IMR-90 (cell line): ENCODE data around the gene RNF213. TPM values are rescaled to one million over a fixed set of nuclear protein-coding genes. Genes with fewer than 3 reads are reported as not detected.

Experiments used
- ATAC-seq: fragments of 200-7000 bp; cut with Tn5 transposase; 2 replicates; pipeline ENCODE4 v1.9.1; 2020; ENCODE audit warnings: low read depth, mild to moderate bottlenecking, moderate library complexity
- BruUV-seq: library from RNA; stranded (reverse); fragments of 400-500 nt; replicated peaks from 2 replicates; lab custom pipeline; 2021; lab: Mats Ljungman, UMichigan
- CTCF ChIA-PET: fragments of 300-600 bp; formaldehyde crosslinking; extraction: SDS; loops from one replicate; lab custom pipeline; 2021; ENCODE audit warnings: antibody characterized with exemption; lab: Yijun Ruan, JAX
- POLR2A ChIA-PET: fragments of 300-600 bp; sonication (Branson Sonifier 250); formaldehyde crosslinking; loops from one replicate; lab custom pipeline; 2022; ENCODE audit warnings: antibody characterized with exemption; ENCODE audit not compliant: unreplicated experiment; lab: Charles Lee
- DNase-seq: peaks from one replicate; pipeline ENCODE4 v3.0.0; 2013
- H2AFZ ChIP-seq: replicated peaks from 2 replicates; pipeline ENCODE3; 2013; ENCODE audit warnings: low read length, mild to moderate bottlenecking; ENCODE audit not compliant: poor library complexity
- H2AK5ac ChIP-seq: 2 replicates; pipeline ENCODE4 v1.6.1; 2013; ENCODE audit warnings: low read depth, low read length, inconsistent platforms
- H2AK9ac ChIP-seq: replicated peaks from 2 replicates; pipeline ENCODE3; 2013; ENCODE audit warnings: mild to moderate bottlenecking, low read depth, low read length, moderate library complexity; ENCODE audit not compliant: poor library complexity
- H2BK120ac ChIP-seq: 2 replicates; pipeline ENCODE4 v1.6.1; 2013; ENCODE audit warnings: low read depth, low read length, inconsistent platforms
- H2BK15ac ChIP-seq: 3 replicates; pipeline ENCODE4 v1.6.1; 2013; ENCODE audit warnings: low read depth, low read length, inconsistent platforms
- H2BK20ac ChIP-seq: 2 replicates; pipeline ENCODE4 v1.6.1; 2013; ENCODE audit warnings: low read depth, mild to moderate bottlenecking, inconsistent platforms, low read length, moderate library complexity
- H2BK5ac ChIP-seq: 2 replicates; pipeline ENCODE4 v1.6.1; 2013; ENCODE audit warnings: mild to moderate bottlenecking, low read depth, low read length, inconsistent platforms; ENCODE audit not compliant: poor library complexity, severe bottlenecking
- H3K14ac ChIP-seq: replicated peaks from 2 replicates; pipeline ENCODE4 v1.6.1; 2013; ENCODE audit warnings: low read depth, low read length, inconsistent platforms
- H3K18ac ChIP-seq: 2 replicates; pipeline ENCODE4 v1.6.1; 2013; ENCODE audit warnings: low read depth, low read length, control low read depth
- H3K23ac ChIP-seq: 2 replicates; pipeline ENCODE4 v1.6.1; 2013; ENCODE audit warnings: low read depth, low read length, inconsistent platforms
- H3K27ac ChIP-seq: 2 replicates; pipeline ENCODE4 v1.5.1; 2013; ENCODE audit warnings: mild to moderate bottlenecking, control low read depth, low read length; ENCODE audit not compliant: insufficient read depth
- H3K27me3 ChIP-seq: 2 replicates; pipeline ENCODE4 v1.6.1; 2013; ENCODE audit warnings: low read length; ENCODE audit not compliant: control insufficient read depth, insufficient read depth
- H3K36me3 ChIP-seq: 2 replicates; pipeline ENCODE4 v1.6.1; 2013; ENCODE audit warnings: low read length, mixed read lengths; ENCODE audit not compliant: control insufficient read depth, insufficient read depth
- H3K4ac ChIP-seq: 2 replicates; pipeline ENCODE4 v1.6.1; 2013; ENCODE audit warnings: low read depth, low read length, inconsistent platforms
- H3K4me1 ChIP-seq: 2 replicates; pipeline ENCODE4 v1.6.1; 2013; ENCODE audit warnings: low read length, mixed read lengths; ENCODE audit not compliant: control insufficient read depth, insufficient read depth
- H3K4me2 ChIP-seq: 2 replicates; pipeline ENCODE4 v1.6.1; 2013; ENCODE audit warnings: low read depth, mild to moderate bottlenecking, control low read depth, low read length, moderate library complexity
- H3K4me3 ChIP-seq: 2 replicates; pipeline ENCODE4 v1.5.1; 2013; ENCODE audit warnings: low read depth, mild to moderate bottlenecking, control low read depth, low read length, moderate library complexity; ENCODE audit not compliant: insufficient read depth
- H3K56ac ChIP-seq: 2 replicates; pipeline ENCODE4 v1.6.1; 2013; ENCODE audit warnings: low read length, inconsistent platforms; ENCODE audit not compliant: insufficient read depth; ENCODE audit errors: extremely low read depth
- H3K79me1 ChIP-seq, 2 experiments: 2 replicates each; pipeline ENCODE4 v1.6.1; 2013; ENCODE audit warnings: low read length in 2 of 2, inconsistent platforms in 1 of 2, low read depth in 1 of 2
- H3K9ac ChIP-seq: 2 replicates; pipeline ENCODE4 v1.6.1; 2013; ENCODE audit warnings: low read depth, low read length, control low read depth
- H3K9me1 ChIP-seq: 2 replicates; pipeline ENCODE4 v1.6.1; 2013; ENCODE audit warnings: low read length, inconsistent platforms; ENCODE audit not compliant: insufficient read depth
- H3K9me3 ChIP-seq: 2 replicates; pipeline ENCODE4 v1.6.1; 2013; ENCODE audit warnings: low read length; ENCODE audit not compliant: control insufficient read depth, insufficient read depth
- H4K20me1 ChIP-seq: 2 replicates; pipeline ENCODE4 v1.6.1; 2013; ENCODE audit warnings: low read length, inconsistent platforms; ENCODE audit not compliant: insufficient read depth
- H4K5ac ChIP-seq: 2 replicates; pipeline ENCODE4 v1.6.1; 2013; ENCODE audit warnings: mild to moderate bottlenecking, low read depth, low read length, control low read depth
- H4K8ac ChIP-seq, 2 experiments: 2 replicates each; pipeline ENCODE4 v1.6.1; 2013; ENCODE audit warnings: low read depth in 2 of 2, low read length in 2 of 2, control low read depth in 1 of 2, inconsistent platforms in 1 of 2
- H4K91ac ChIP-seq: 2 replicates; pipeline ENCODE4 v1.6.1; 2013; ENCODE audit warnings: low read depth, low read length, inconsistent platforms; ENCODE audit not compliant: insufficient read depth
- BHLHE40 ChIP-seq: fragments of 150-350 bp; IDR thresholded peaks from 2 replicates; pipeline ENCODE4 v1.6.1; 2016; ENCODE audit warnings: mild to moderate bottlenecking, low read depth, low read length
- CHD1 ChIP-seq: IDR thresholded peaks from 2 replicates; pipeline ENCODE4 v1.6.1; 2012; ENCODE audit warnings: low read depth, low read length, improper control_type of control experiment
- CTCF ChIP-seq: conservative IDR thresholded peaks from 2 replicates; pipeline ENCODE4 v1.5.1; 2012; ENCODE audit warnings: mild to moderate bottlenecking, low read depth, low read length, improper control_type of control experiment
- ELK1 ChIP-seq: fragments of 150-350 bp; IDR thresholded peaks from 2 replicates; pipeline ENCODE4 v1.6.1; 2016; ENCODE audit warnings: low read depth, mild to moderate bottlenecking, low read length, moderate library complexity, borderline replicate concordance
- FOS ChIP-seq: fragments of 150-350 bp; IDR thresholded peaks from 2 replicates; pipeline ENCODE4 v1.6.1; 2016; ENCODE audit warnings: low read depth, low read length
- MAZ ChIP-seq: IDR thresholded peaks from 2 replicates; pipeline ENCODE4 v1.6.1; 2012; ENCODE audit warnings: low read depth, mild to moderate bottlenecking, low read length, improper control_type of control experiment, moderate library complexity, borderline replicate concordance
- MXI1 ChIP-seq: IDR thresholded peaks from 2 replicates; pipeline ENCODE4 v1.6.1; 2012; ENCODE audit warnings: low read depth, mild to moderate bottlenecking, low read length, moderate library complexity, borderline replicate concordance
- NFE2L2 ChIP-seq: fragments of 150-350 bp; IDR thresholded peaks from 2 replicates; pipeline ENCODE4 v1.6.1; 2016; ENCODE audit warnings: low read depth, mild to moderate bottlenecking, low read length
- POLR2A ChIP-seq: IDR thresholded peaks from 2 replicates; pipeline ENCODE4 v1.6.1; 2012; ENCODE audit warnings: mild to moderate bottlenecking, low read depth, low read length
- RAD21 ChIP-seq: IDR thresholded peaks from 2 replicates; pipeline ENCODE4 v1.6.1; 2012; ENCODE audit warnings: low read length, improper control_type of control experiment
- RFX5 ChIP-seq: IDR thresholded peaks from 2 replicates; pipeline ENCODE4 v1.8.0; 2012; ENCODE audit warnings: low read depth, mild to moderate bottlenecking, low read length, moderate library complexity
- WGBS, 2 experiments: methylation state at CpG; one replicate each; pipeline versions ENCODE4 v1.1.5 to v1.1.7; 2013; ENCODE audit warnings: missing lambda C conversion rate in 2 of 2; ENCODE audit not compliant: insufficient read length in 1 of 2; ENCODE audit errors: extremely low coverage in 2 of 2; 5-methylcytosine and 5-hydroxymethylcytosine counted together
- dilution Hi-C: fragments of 300-500 bp; cut with HindIII; formaldehyde crosslinking; loops from one replicate; pipeline ENCODE4 v1.14.3; 2018; ENCODE audit warnings: low sequenced_read_pairs; ENCODE audit not compliant: unreplicated experiment
- in situ Hi-C: fragments of 300-500 bp; cut with MboI; formaldehyde crosslinking; loops from 3 replicates; pipeline ENCODE4 v1.14.3; 2019; ENCODE audit warnings: low sequenced_read_pairs, inconsistent platforms, mixed read lengths
- intact Hi-C: fragments of 100-400 bp; cut with micrococcal nuclease; formaldehyde crosslinking; loops from 2 replicates; pipeline ENCODE4 v1.10.0; 2022
- polyA plus RNA-seq, 3 experiments: library from polyadenylated mRNA; depleted of rRNA; stranded (reverse); fragments of >200 nt; gene quantifications; 2 replicates each; pipeline ENCODE4 v1.2.3, GENCODE V29; 2012; ENCODE audit warnings: low replicate concordance in 1 of 3
- total RNA-seq: library from RNA; depleted of rRNA; stranded (reverse); fragments of >200 nt; gene quantifications from 2 replicates; pipeline ENCODE4 v1.2.3, GENCODE V29; 2012
- TF ChIP-seq, protein P1 (sequence below): fragments of 150-350 bp; IDR thresholded peaks from 2 replicates; pipeline ENCODE4 v1.6.1; 2017; ENCODE audit warnings: mild to moderate bottlenecking, antibody characterized with exemption, low read length, low read depth

The RNF213 gene
- total and polyA plus RNA-seq, 2 of the 4 experiments (the other 2 are of a cell fraction), result 23.4 to 36.0 TPM

DNA sequence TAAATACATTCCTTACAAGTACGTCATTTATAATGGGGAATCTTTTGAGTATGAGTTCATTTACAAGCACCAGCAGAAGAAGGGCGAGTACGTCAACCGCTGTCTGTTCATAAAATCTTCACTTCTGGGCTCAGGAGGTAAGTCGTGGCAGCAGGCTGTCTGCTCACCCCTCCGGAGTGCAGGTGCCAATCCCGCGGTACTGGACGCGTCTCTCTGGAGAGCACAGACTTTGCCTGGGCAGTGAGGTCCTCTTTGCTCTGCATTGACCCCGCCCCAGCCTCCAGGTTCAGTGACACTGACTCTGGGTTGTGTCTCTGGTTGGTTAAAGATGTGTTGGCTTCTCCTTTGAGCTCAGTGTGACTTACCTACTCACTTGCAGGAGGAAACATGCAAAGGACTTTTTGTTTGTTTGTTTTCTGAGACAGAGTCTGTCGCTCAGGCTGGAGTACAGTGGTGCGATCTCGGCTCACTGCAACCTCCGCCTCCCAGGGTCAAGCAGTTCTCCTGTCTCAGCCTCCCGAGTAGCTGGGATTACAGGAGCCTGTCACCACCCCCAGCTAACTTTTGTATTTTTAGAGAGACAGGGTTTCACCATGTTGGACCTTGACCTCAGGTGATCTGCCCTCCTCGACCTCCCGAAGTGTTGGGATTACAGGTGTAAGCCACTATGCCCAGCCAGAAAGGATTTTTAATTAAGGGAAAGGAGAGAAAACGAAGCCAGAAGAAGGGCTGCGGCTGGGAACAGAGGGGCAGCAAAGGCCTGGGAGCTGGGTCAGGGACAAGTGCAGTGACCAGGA, 31.2 kb downstream of the RNF213 start:
- Histone ChIP-seq H4K91ac (no peak overlapping the region), H2AK5ac (no peak overlapping the region), H3K23ac (no peak overlapping the region), H4K20me1 (no peaks in the 10 kb centered on the region; the same call in 1 of the 2 replicates), H4K5ac (no peak overlapping the region), H2BK15ac (no peak overlapping the region), H3K9ac (no peak overlapping the region), H3K4me3 (no peak overlapping the region), H2BK5ac (no peak overlapping the region), H3K27me3 (no peaks in the 10 kb centered on the region), H2AFZ (no peak overlapping the region), H3K79me1 (peaks cover 8 to 15% of the 10 kb centered on the region in 2 experiments; a peak in 3 of 4 replicates), H3K27ac (no peak overlapping the region), H3K36me3 (peaks cover 79% of the 10 kb centered on the region), H3K4ac (no peak overlapping the region), H3K56ac (no peak overlapping the region), H3K14ac (no peak overlapping the region), H3K9me3 (no peaks in the 10 kb centered on the region), H3K9me1 (peaks cover 5% of the 10 kb centered on the region), H4K8ac (no peak overlapping the region), H2BK120ac (no peak overlapping the region), H2BK20ac (no peak overlapping the region), H3K18ac (no peak overlapping the region), H3K4me2 (no peak overlapping the region), H3K4me1 (no peaks in the 10 kb centered on the region), H2AK9ac (no peak overlapping the region)
- DNase-seq (no peak), ATAC-seq (no peak)
- in situ Hi-C loops, result no loop called here
- TF ChIP-seq MAZ (no peak), CTCF (no peak), FOS (no peak), NFE2L2 (no peak), BHLHE40 (no peak), CHD1 (no peak), RFX5 (no peak), POLR2A (no peak), MXI1 (no peak), RAD21 (no peak), ELK1 (no peak)
- TF ChIP-seq, protein P1, sequence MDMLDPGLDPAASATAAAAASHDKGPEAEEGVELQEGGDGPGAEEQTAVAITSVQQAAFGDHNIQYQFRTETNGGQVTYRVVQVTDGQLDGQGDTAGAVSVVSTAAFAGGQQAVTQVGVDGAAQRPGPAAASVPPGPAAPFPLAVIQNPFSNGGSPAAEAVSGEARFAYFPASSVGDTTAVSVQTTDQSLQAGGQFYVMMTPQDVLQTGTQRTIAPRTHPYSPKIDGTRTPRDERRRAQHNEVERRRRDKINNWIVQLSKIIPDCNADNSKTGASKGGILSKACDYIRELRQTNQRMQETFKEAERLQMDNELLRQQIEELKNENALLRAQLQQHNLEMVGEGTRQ, result no peak
- CTCF ChIA-PET, result no interaction called here
- intact Hi-C loops, result no loop called here
- POLR2A ChIA-PET, result no interaction called here
- BruUV-seq, result no TSS peak
- 88% methylated on average over 10 of the region's 20 CpGs; no CpG with 5 or more reads in 1 of the 2 experiments for WGBS, 2 experiments
- dilution Hi-C loops, result no loop called here
